GM23338 (cell line): ENCODE results near the gene DYRK3. TPM values are rescaled to one million over a fixed set of nuclear protein-coding genes. Genes with fewer than 3 reads are reported as not detected.

Experiments
- ATAC-seq: fragments of 200-7000 bp; cut with Tn5 transposase; 3 replicates; pipeline ENCODE4 v1.9.1; 2020
- DNase-seq: peaks from one replicate; pipeline ENCODE4 v3.0.0-alpha.2; 2015; ENCODE audit warnings: low spot score
- H2AFZ ChIP-seq: fragments of 200-600 bp; sonication (generic); 2 replicates; pipeline ENCODE4 v1.8.0; 2016; ENCODE audit warnings: antibody characterized with exemption, mild to moderate bottlenecking, moderate library complexity
- H3F3A ChIP-seq: fragments of 200-600 bp; sonication (generic); replicated peaks from 2 replicates; pipeline ENCODE4 v1.8.0; 2017; ENCODE audit warnings: antibody characterized with exemption, mixed run types, low read depth
- H3K27ac ChIP-seq: fragments of 200-600 bp; sonication (generic); 2 replicates; pipeline ENCODE4 v1.6.1; 2016; ENCODE audit warnings: low read depth
- H3K27me3 ChIP-seq: fragments of 200-600 bp; sonication (generic); 2 replicates; pipeline ENCODE4 v1.8.0; 2016; ENCODE audit warnings: mild to moderate bottlenecking, mixed run types, moderate library complexity; ENCODE audit not compliant: insufficient read depth
- H3K36me3 ChIP-seq: fragments of 200-600 bp; sonication (generic); 2 replicates; pipeline ENCODE4 v1.8.0; 2016; ENCODE audit warnings: mild to moderate bottlenecking; ENCODE audit not compliant: insufficient read depth
- H3K4me1 ChIP-seq: fragments of 200-600 bp; sonication (generic); 2 replicates; pipeline ENCODE4 v1.8.0; 2016; ENCODE audit warnings: mild to moderate bottlenecking, moderate library complexity; ENCODE audit not compliant: insufficient read depth
- H3K4me2 ChIP-seq: fragments of 200-600 bp; sonication (generic); 2 replicates; pipeline ENCODE4 v1.7.1; 2017; ENCODE audit warnings: mixed run types
- H3K4me3 ChIP-seq: fragments of 200-600 bp; sonication (generic); 2 replicates; pipeline ENCODE4 v1.6.1; 2016; ENCODE audit warnings: mixed run types
- H3K79me2 ChIP-seq: fragments of 200-600 bp; sonication (generic); replicated peaks from 2 replicates; pipeline ENCODE4 v1.8.0; 2017; ENCODE audit warnings: mild to moderate bottlenecking; ENCODE audit not compliant: insufficient read depth
- H3K9me2 ChIP-seq: fragments of 200-600 bp; sonication (generic); 2 replicates; pipeline ENCODE4 v1.8.0; 2017; ENCODE audit not compliant: insufficient read depth
- H4K20me1 ChIP-seq: fragments of 200-600 bp; sonication (generic); replicated peaks from 2 replicates; pipeline ENCODE4 v1.8.0; 2017; ENCODE audit warnings: mild to moderate bottlenecking; ENCODE audit not compliant: insufficient read depth
- H3K27ac Mint-ChIP-seq: 2 replicates; pipeline ENCODE4 v1.8.0; 2020; ENCODE audit warnings: inconsistent platforms, mild to moderate bottlenecking, moderate library complexity, mixed read lengths
- H3K27me3 Mint-ChIP-seq: 3 replicates; pipeline ENCODE4 v1.8.0; 2022; ENCODE audit warnings: low read depth, mild to moderate bottlenecking, moderate library complexity, mixed read lengths, inconsistent platforms; ENCODE audit not compliant: insufficient read depth, poor library complexity
- H3K36me3 Mint-ChIP-seq: 3 replicates; pipeline ENCODE4 v1.8.0; 2021; ENCODE audit warnings: low read depth, mild to moderate bottlenecking, inconsistent platforms, moderate library complexity, mixed read lengths
- H3K4me1 Mint-ChIP-seq: 3 replicates; pipeline ENCODE4 v1.8.0; 2020; ENCODE audit warnings: mild to moderate bottlenecking, inconsistent platforms, mixed read lengths
- H3K4me3 Mint-ChIP-seq: 3 replicates; pipeline ENCODE4 v1.8.0; 2021; ENCODE audit warnings: moderate library complexity, mild to moderate bottlenecking, inconsistent platforms, mixed read lengths
- H3K9me3 Mint-ChIP-seq: 3 replicates; pipeline ENCODE4 v1.8.0; 2020; ENCODE audit warnings: moderate library complexity, mild to moderate bottlenecking, inconsistent platforms, mixed read lengths
- EZH2 ChIP-seq: fragments of 200-600 bp; sonication (generic); IDR thresholded peaks from one replicate; pipeline ENCODE4 v1.8.0; 2017; ENCODE audit warnings: antibody characterized with exemption, mild to moderate bottlenecking, low read depth; ENCODE audit not compliant: unreplicated experiment
- POLR2AphosphoS5 ChIP-seq: IDR thresholded peaks from 2 replicates; pipeline ENCODE4 v1.6.1; 2016; ENCODE audit warnings: antibody characterized with exemption, low read depth
- STAT1 ChIP-seq: IDR thresholded peaks from one replicate; pipeline ENCODE4 v1.6.1; 2016; ENCODE audit warnings: antibody characterized with exemption; ENCODE audit not compliant: unreplicated experiment
- ZNF114 ChIP-seq: fragments of 250-450 bp; sonication (Bioruptor Pico); IDR thresholded peaks from 2 replicates; pipeline ENCODE4 v1.5.0; 2020; ENCODE audit warnings: mild to moderate bottlenecking, moderate library complexity
- polyA plus RNA-seq: library from polyadenylated mRNA; unstranded; fragments of >200 nt; fragmentation: Nextera tagmentation; extraction: Ambion mirVana; gene quantifications from 2 replicates; pipeline ENCODE4 v1.2.1, GENCODE V29; 2016
- total RNA-seq: library from RNA; depleted of rRNA; stranded (reverse); fragments of >200 nt; shearing (Covaris generic); gene quantifications from 2 replicates; pipeline ENCODE4 v1.2.3, GENCODE V29; 2014
- TF ChIP-seq, protein P1 (sequence below), 2 experiments: fragments of 200-600 bp in 1 of 2; sonication (generic) in 1 of 2; conservative IDR thresholded peaks; 2 replicates each; pipeline versions ENCODE4 v1.5.1 to v1.6.1; 2016 to 2017; ENCODE audit warnings: antibody characterized with exemption in 2 of 2, low read depth in 2 of 2, mild to moderate bottlenecking in 2 of 2, moderate library complexity in 1 of 2
- TF ChIP-seq, protein P2 (sequence below): fragments of 250-450 bp; sonication (Bioruptor Pico); IDR thresholded peaks from 2 replicates; pipeline ENCODE4 v1.5.0; 2020; ENCODE audit warnings: mild to moderate bottlenecking, moderate library complexity
- TF ChIP-seq, protein P3 (sequence below): IDR thresholded peaks from 2 replicates; pipeline ENCODE4 v1.6.1; 2016; ENCODE audit warnings: antibody characterized with exemption

DYRK3 gene
- total and polyA plus RNA-seq, 2 experiments from 2014 or later = 2.9 to 9.5 TPM

DNA sequence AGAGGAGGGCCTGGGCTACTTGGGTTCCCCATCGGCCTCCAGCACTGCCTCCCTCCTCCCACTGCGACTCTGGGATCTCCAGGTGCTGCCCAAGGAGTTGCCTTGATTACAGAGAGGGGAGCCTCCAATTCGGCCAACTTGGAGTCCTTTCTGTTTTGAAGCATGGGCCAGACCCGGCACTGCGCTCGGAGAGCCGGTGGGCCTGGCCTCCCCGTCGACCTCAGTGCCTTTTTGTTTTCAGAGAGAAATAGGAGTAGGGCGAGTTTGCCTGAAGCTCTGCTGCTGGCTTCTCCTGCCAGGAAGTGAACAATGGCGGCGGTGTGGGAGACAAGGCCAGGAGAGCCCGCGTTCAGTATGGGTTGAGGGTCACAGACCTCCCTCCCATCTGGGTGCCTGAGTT, 47.4 kb upstream of the DYRK3 start:
- Mint-ChIP-seq H3K9me3 (no peaks in the 10 kb centered on the region), H3K4me1 (peaks cover 9% of the 10 kb centered on the region), H3K27me3 (peaks cover 2% of the 10 kb centered on the region), H3K36me3 (peaks cover 15% of the 10 kb centered on the region), H3K27ac (no peak overlapping the region; the same call in 1 of the 2 replicates), H3K4me3 (no peak overlapping the region)
- no peak overlapping the region for H2AFZ ChIP-seq
- ATAC-seq (no peak), DNase-seq (peak; percentile 8)
- H3K27me3 ChIP-seq = no peaks in the 10 kb centered on the region
- H3F3A ChIP-seq = no peaks in the 10 kb centered on the region
- no peaks in the 10 kb centered on the region for H3K4me1 ChIP-seq
- no peak overlapping the region for H3K4me2 ChIP-seq
- TF ChIP-seq STAT1 = no peak
- no peak for TF ChIP-seq ZNF114 (CRISPR knock-in tag)
- TF ChIP-seq POLR2AphosphoS5 = no peak
- TF ChIP-seq EZH2 = no peak
- TF ChIP-seq, protein P1, sequence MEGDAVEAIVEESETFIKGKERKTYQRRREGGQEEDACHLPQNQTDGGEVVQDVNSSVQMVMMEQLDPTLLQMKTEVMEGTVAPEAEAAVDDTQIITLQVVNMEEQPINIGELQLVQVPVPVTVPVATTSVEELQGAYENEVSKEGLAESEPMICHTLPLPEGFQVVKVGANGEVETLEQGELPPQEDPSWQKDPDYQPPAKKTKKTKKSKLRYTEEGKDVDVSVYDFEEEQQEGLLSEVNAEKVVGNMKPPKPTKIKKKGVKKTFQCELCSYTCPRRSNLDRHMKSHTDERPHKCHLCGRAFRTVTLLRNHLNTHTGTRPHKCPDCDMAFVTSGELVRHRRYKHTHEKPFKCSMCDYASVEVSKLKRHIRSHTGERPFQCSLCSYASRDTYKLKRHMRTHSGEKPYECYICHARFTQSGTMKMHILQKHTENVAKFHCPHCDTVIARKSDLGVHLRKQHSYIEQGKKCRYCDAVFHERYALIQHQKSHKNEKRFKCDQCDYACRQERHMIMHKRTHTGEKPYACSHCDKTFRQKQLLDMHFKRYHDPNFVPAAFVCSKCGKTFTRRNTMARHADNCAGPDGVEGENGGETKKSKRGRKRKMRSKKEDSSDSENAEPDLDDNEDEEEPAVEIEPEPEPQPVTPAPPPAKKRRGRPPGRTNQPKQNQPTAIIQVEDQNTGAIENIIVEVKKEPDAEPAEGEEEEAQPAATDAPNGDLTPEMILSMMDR (conservative IDR thresholded peaks at IDR 0.05; ENCODE audit: low read depth in 2 of 2) = no peak
- no peaks in the 10 kb centered on the region for H3K79me2 ChIP-seq
- H3K4me3 ChIP-seq = no peak overlapping the region
- 0 out of 2 replicates have a peak, but pooled peaks cover 2% of the 10 kb centered on the region for H4K20me1 ChIP-seq
- no peak overlapping the region for H3K27ac ChIP-seq
- no peaks in the 10 kb centered on the region for H3K36me3 ChIP-seq
- no peaks in the 10 kb centered on the region for H3K9me2 ChIP-seq

DNA sequence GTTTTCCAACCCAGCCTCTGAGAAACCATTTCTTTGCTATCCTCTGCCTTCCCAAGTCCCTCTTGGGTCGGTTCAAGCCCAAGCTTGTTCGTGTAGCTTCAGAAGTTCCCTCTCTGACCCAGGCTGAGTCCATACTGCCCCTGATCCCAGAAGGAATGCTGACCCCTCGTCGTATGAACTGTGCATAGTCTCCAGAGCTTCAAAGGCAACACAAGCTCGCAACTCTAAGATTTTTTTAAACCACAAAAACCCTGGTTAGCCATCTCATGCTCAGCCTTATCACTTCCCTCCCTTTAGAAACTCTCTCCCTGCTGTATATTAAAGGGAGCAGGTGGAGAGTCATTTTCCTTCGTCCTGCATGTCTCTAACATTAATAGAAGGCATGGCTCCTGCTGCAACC, 46.8 kb upstream of the DYRK3 start:
- 0 out of 2 replicates have a peak, but pooled peaks cover 3% of the 10 kb centered on the region for H3K36me3 ChIP-seq
- TF ChIP-seq, protein P2, sequence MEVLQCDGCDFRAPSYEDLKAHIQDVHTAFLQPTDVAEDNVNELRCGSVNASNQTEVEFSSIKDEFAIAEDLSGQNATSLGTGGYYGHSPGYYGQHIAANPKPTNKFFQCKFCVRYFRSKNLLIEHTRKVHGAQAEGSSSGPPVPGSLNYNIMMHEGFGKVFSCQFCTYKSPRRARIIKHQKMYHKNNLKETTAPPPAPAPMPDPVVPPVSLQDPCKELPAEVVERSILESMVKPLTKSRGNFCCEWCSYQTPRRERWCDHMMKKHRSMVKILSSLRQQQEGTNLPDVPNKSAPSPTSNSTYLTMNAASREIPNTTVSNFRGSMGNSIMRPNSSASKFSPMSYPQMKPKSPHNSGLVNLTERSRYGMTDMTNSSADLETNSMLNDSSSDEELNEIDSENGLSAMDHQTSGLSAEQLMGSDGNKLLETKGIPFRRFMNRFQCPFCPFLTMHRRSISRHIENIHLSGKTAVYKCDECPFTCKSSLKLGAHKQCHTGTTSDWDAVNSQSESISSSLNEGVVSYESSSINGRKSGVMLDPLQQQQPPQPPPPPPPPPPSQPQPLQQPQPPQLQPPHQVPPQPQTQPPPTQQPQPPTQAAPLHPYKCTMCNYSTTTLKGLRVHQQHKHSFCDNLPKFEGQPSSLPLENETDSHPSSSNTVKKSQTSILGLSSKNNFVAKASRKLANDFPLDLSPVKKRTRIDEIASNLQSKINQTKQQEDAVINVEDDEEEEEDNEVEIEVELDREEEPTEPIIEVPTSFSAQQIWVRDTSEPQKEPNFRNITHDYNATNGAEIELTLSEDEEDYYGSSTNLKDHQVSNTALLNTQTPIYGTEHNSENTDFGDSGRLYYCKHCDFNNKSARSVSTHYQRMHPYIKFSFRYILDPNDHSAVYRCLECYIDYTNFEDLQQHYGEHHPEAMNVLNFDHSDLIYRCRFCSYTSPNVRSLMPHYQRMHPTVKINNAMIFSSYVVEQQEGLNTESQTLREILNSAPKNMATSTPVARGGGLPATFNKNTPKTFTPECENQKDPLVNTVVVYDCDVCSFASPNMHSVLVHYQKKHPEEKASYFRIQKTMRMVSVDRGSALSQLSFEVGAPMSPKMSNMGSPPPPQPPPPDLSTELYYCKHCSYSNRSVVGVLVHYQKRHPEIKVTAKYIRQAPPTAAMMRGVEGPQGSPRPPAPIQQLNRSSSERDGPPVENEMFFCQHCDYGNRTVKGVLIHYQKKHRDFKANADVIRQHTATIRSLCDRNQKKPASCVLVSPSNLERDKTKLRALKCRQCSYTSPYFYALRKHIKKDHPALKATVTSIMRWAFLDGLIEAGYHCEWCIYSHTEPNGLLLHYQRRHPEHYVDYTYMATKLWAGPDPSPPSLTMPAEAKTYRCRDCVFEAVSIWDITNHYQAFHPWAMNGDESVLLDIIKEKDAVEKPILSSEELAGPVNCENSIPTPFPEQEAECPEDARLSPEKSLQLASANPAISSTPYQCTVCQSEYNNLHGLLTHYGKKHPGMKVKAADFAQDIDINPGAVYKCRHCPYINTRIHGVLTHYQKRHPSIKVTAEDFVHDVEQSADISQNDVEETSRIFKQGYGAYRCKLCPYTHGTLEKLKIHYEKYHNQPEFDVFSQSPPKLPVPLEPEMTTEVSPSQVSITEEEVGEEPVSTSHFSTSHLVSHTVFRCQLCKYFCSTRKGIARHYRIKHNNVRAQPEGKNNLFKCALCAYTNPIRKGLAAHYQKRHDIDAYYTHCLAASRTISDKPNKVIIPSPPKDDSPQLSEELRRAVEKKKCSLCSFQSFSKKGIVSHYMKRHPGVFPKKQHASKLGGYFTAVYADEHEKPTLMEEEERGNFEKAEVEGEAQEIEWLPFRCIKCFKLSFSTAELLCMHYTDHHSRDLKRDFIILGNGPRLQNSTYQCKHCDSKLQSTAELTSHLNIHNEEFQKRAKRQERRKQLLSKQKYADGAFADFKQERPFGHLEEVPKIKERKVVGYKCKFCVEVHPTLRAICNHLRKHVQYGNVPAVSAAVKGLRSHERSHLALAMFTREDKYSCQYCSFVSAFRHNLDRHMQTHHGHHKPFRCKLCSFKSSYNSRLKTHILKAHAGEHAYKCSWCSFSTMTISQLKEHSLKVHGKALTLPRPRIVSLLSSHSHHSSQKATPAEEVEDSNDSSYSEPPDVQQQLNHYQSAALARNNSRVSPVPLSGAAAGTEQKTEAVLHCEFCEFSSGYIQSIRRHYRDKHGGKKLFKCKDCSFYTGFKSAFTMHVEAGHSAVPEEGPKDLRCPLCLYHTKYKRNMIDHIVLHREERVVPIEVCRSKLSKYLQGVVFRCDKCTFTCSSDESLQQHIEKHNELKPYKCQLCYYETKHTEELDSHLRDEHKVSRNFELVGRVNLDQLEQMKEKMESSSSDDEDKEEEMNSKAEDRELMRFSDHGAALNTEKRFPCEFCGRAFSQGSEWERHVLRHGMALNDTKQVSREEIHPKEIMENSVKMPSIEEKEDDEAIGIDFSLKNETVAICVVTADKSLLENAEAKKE (CRISPR knock-in tag) = no peak
- TF ChIP-seq, protein P3, sequence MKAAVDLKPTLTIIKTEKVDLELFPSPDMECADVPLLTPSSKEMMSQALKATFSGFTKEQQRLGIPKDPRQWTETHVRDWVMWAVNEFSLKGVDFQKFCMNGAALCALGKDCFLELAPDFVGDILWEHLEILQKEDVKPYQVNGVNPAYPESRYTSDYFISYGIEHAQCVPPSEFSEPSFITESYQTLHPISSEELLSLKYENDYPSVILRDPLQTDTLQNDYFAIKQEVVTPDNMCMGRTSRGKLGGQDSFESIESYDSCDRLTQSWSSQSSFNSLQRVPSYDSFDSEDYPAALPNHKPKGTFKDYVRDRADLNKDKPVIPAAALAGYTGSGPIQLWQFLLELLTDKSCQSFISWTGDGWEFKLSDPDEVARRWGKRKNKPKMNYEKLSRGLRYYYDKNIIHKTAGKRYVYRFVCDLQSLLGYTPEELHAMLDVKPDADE = no peak
- TF ChIP-seq, protein P1 (conservative IDR thresholded peaks at IDR 0.05; ENCODE audit: low read depth in 2 of 2) = no peak
- H3K36me3 Mint-ChIP-seq = peaks cover 19% of the 10 kb centered on the region
- H2AFZ ChIP-seq = no peak overlapping the region
- no peaks in the 10 kb centered on the region for H3K27me3 ChIP-seq
- no peak overlapping the region for H3K4me3 Mint-ChIP-seq
- H3K4me3 ChIP-seq = no peak overlapping the region
- H3K27ac ChIP-seq = no peak overlapping the region
- H3F3A ChIP-seq = no peaks in the 10 kb centered on the region
- H3K27ac Mint-ChIP-seq = no peak overlapping the region; the same call in 1 of the 2 replicates
- no peaks in the 10 kb centered on the region for H3K4me1 ChIP-seq
- no peaks in the 10 kb centered on the region for H3K9me3 Mint-ChIP-seq
- ATAC-seq (no peak), DNase-seq (no peak)
- no peaks in the 10 kb centered on the region for H3K79me2 ChIP-seq
- H4K20me1 ChIP-seq = 0 out of 2 replicates have a peak, but pooled peaks cover 2% of the 10 kb centered on the region
- no peaks in the 10 kb centered on the region for H3K9me2 ChIP-seq
- H3K27me3 Mint-ChIP-seq = peaks cover 2% of the 10 kb centered on the region
- H3K4me1 Mint-ChIP-seq = peaks cover 8% of the 10 kb centered on the region
- H3K4me2 ChIP-seq = no peak overlapping the region
